Measurements from ENCODE around the gene ARHGAP26. TPM values are rescaled to one million over a fixed set of nuclear protein-coding genes. Genes with fewer than 3 reads are reported as not detected.
A peak's percentile ranks its signal among the peaks of the same experiment; 100 is the strongest.

Gene ARHGAP26
- total and polyA plus RNA-seq, 2 donors (not counting 3 experiments of a cell fraction or from before 2014, with no cell fraction given), result 3.1 to 16.2 TPM

GRCh38 chr5:143053780-143054179, 283.6 kb downstream of the ARHGAP26 start:
- Histone ChIP-seq H4K20me1 (replicated peaks; ENCODE audit: control insufficient read depth, extremely low read depth, insufficient read depth, low read length) (no peaks in the 10 kb centered on the region), H3K79me2 (ENCODE audit: control insufficient read depth, insufficient read depth, low read length) (no peaks in the 10 kb centered on the region), H2AFZ (ENCODE audit: low read depth, low read length) (no peak overlapping the region), H3K36me3 (ENCODE audit: control insufficient read depth in 2 of 2, extremely low read depth in 1 of 2, insufficient read depth in 2 of 2, low read length in 2 of 2) (no peaks in the 10 kb centered on the region), H3K4me1 (ENCODE audit: control insufficient read depth, extremely low read depth, insufficient read depth, low read length) (peaks cover 35% of the 10 kb centered on the region), H3K4me2 (ENCODE audit: insufficient read depth, low read length) (no peak overlapping the region), H3K9ac (replicated peaks; ENCODE audit: extremely low read depth, insufficient read depth, low read length) (no peak overlapping the region), H3K27ac (ENCODE audit: insufficient read depth, low read depth, low read length) (no peak overlapping the region), H3K27me3 (ENCODE audit: control insufficient read depth in 2 of 2, insufficient read depth in 2 of 2, low read length in 2 of 2) (no peaks in the 10 kb centered on the region), H3K9me3 (replicated peaks; ENCODE audit: control insufficient read depth, insufficient read depth, low read length) (no peaks in the 10 kb centered on the region), H3K9me1 (replicated peaks; ENCODE audit: control insufficient read depth, extremely low read depth, insufficient read depth, low read length) (no peaks in the 10 kb centered on the region), H3K4me3 (replicated peaks in 1 of 3; ENCODE audit: insufficient read depth in 1 of 3, low read depth in 1 of 3, low read length in 3 of 3) (no peak overlapping the region)
- no TSS peak for BruUV-seq (replicated peaks)
- CTCF ChIA-PET, result interaction anchor here (1.0 kb wide), 1 partner anchor 9 kb away, joined by 4 read pairs; no protein-coding TSS in a partner anchor
- DNase-seq (ENCODE audit: low read depth, low spot score), result no peak
- intact Hi-C loops (cut with micrococcal nuclease) (no loop called here), dilution Hi-C loops (cut with MboI; ENCODE audit: extremely low pct_ligation_motif_present, low sequenced_read_pairs) (no loop called here)
- no peak for TF ChIP-seq POLR2A (IDR thresholded peaks at IDR 0.05; ENCODE audit: low read depth, low read length)
- FAIRE-seq, result no peak
- POLR2A ChIA-PET, result no interaction called here

DNA sequence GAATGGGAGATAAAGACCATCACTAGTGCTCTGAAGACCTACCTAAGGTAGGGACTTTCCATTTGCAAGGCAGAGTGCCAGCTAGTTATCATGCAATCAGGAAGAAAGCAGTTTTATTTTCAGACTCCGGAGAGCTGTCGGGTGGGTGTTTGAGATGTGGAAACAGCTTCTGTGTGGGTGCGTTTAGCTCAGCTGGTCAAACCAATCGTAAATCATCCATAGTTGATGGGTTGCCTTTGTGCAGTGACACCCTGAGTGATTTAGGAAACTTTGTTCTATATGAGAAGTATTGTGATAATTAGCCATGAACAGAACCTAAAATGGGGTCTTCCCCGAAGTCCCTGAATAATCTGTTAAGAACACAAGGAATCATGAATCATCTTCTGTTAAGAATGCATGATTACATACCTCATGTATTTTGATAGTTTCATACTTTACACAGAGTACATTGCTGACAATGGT, 284.3 kb downstream of the ARHGAP26 start:
- no peak for FAIRE-seq
- Histone ChIP-seq H3K4me1 (ENCODE audit: control insufficient read depth, extremely low read depth, insufficient read depth, low read length) (peaks cover 42% of the 10 kb centered on the region), H3K79me2 (ENCODE audit: control insufficient read depth, insufficient read depth, low read length) (no peaks in the 10 kb centered on the region), H3K36me3 (ENCODE audit: control insufficient read depth in 2 of 2, extremely low read depth in 1 of 2, insufficient read depth in 2 of 2, low read length in 2 of 2) (no peaks in the 10 kb centered on the region), H3K4me2 (ENCODE audit: insufficient read depth, low read length) (no peak overlapping the region), H3K27ac (ENCODE audit: insufficient read depth, low read depth, low read length) (no peak overlapping the region), H3K27me3 (ENCODE audit: control insufficient read depth in 2 of 2, insufficient read depth in 2 of 2, low read length in 2 of 2) (no peaks in the 10 kb centered on the region), H2AFZ (ENCODE audit: low read depth, low read length) (no peak overlapping the region), H3K9ac (replicated peaks; ENCODE audit: extremely low read depth, insufficient read depth, low read length) (no peak overlapping the region), H3K4me3 (replicated peaks in 1 of 3; ENCODE audit: insufficient read depth in 1 of 3, low read depth in 1 of 3, low read length in 3 of 3) (no peak overlapping the region), H3K9me3 (replicated peaks; ENCODE audit: control insufficient read depth, insufficient read depth, low read length) (no peaks in the 10 kb centered on the region), H3K9me1 (replicated peaks; ENCODE audit: control insufficient read depth, extremely low read depth, insufficient read depth, low read length) (no peaks in the 10 kb centered on the region), H4K20me1 (replicated peaks; ENCODE audit: control insufficient read depth, extremely low read depth, insufficient read depth, low read length) (no peaks in the 10 kb centered on the region)
- peak; percentile 37 for DNase-seq (ENCODE audit: low read depth, low spot score)
- ChIA-PET POLR2A (no interaction called here), CTCF (no interaction called here)
- intact Hi-C loops (cut with micrococcal nuclease), result no loop called here
- BruUV-seq (replicated peaks), result no TSS peak
- TF ChIP-seq, protein P1, sequence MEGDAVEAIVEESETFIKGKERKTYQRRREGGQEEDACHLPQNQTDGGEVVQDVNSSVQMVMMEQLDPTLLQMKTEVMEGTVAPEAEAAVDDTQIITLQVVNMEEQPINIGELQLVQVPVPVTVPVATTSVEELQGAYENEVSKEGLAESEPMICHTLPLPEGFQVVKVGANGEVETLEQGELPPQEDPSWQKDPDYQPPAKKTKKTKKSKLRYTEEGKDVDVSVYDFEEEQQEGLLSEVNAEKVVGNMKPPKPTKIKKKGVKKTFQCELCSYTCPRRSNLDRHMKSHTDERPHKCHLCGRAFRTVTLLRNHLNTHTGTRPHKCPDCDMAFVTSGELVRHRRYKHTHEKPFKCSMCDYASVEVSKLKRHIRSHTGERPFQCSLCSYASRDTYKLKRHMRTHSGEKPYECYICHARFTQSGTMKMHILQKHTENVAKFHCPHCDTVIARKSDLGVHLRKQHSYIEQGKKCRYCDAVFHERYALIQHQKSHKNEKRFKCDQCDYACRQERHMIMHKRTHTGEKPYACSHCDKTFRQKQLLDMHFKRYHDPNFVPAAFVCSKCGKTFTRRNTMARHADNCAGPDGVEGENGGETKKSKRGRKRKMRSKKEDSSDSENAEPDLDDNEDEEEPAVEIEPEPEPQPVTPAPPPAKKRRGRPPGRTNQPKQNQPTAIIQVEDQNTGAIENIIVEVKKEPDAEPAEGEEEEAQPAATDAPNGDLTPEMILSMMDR (IDR thresholded peaks at IDR 0.05; ENCODE audit: extremely low read depth in 1 of 2, insufficient read depth in 1 of 2, low read depth in 1 of 2, low read length in 2 of 2), result no peak
- TF ChIP-seq, protein P2, sequence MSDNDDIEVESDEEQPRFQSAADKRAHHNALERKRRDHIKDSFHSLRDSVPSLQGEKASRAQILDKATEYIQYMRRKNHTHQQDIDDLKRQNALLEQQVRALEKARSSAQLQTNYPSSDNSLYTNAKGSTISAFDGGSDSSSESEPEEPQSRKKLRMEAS (IDR thresholded peaks at IDR 0.05; ENCODE audit: insufficient read depth, insufficient read length), result no peak
- no peak for TF ChIP-seq JUN (IDR thresholded peaks at IDR 0.05; ENCODE audit: borderline replicate concordance, insufficient read depth, insufficient read length, low read depth)
- dilution Hi-C loops (cut with MboI; ENCODE audit: extremely low pct_ligation_motif_present, low sequenced_read_pairs), result no loop called here
